Calu3 (cell line): ENCODE measurements around the gene NEURL4. TPM values are rescaled to one million over a fixed set of nuclear protein-coding genes. Genes with fewer than 3 reads are reported as not detected.
A peak's percentile ranks its signal among the peaks of the same experiment; 100 is the strongest.

ENCODE experiments used
- BruUV-seq: library from RNA; stranded (reverse); fragments of 400-500 nt; replicated peaks from 2 replicates; lab custom pipeline; 2021; lab: Mats Ljungman, UMichigan
- CTCF ChIA-PET: fragments of 300-600 bp; sonication (Branson Sonifier 250); formaldehyde crosslinking; loops from one replicate; lab custom pipeline; 2022; ENCODE audit warnings: antibody characterized with exemption; lab: Charles Lee
- DNase-seq: peaks from one replicate; pipeline ENCODE4 v3.0.0; 2022
- H3K27ac Mint-ChIP-seq: one replicate; pipeline ENCODE4 v1.8.0; 2022; ENCODE audit warnings: mixed read lengths; ENCODE audit not compliant: unreplicated experiment
- H3K27me3 Mint-ChIP-seq: one replicate; pipeline ENCODE4 v1.8.0; 2022; ENCODE audit warnings: mixed read lengths; ENCODE audit not compliant: unreplicated experiment
- H3K36me3 Mint-ChIP-seq: one replicate; pipeline ENCODE4 v1.8.0; 2022; ENCODE audit warnings: mild to moderate bottlenecking, moderate library complexity, mixed read lengths; ENCODE audit not compliant: insufficient read depth, unreplicated experiment
- H3K4me1 Mint-ChIP-seq: one replicate; pipeline ENCODE4 v1.8.0; 2022; ENCODE audit warnings: mild to moderate bottlenecking, low read depth, mixed read lengths; ENCODE audit not compliant: unreplicated experiment
- H3K4me3 Mint-ChIP-seq: one replicate; pipeline ENCODE4 v1.8.0; 2022; ENCODE audit warnings: mild to moderate bottlenecking, low read depth, moderate library complexity, mixed read lengths; ENCODE audit not compliant: unreplicated experiment
- H3K9me3 Mint-ChIP-seq: one replicate; pipeline ENCODE4 v1.8.0; 2022; ENCODE audit warnings: low read depth, mixed read lengths; ENCODE audit not compliant: unreplicated experiment
- intact Hi-C: fragments of 100-400 bp; cut with micrococcal nuclease; formaldehyde crosslinking; loops from one replicate; pipeline ENCODE4 v1.10.0; 2022; ENCODE audit not compliant: unreplicated experiment
- total RNA-seq: library from RNA; stranded (reverse); gene quantifications from 2 replicates; pipeline ENCODE4 v1.2.3, GENCODE V29; 2022
- TF ChIP-seq, protein P1 (sequence below): fragments of 200-600 bp; IDR thresholded peaks from one replicate; pipeline ENCODE4 v1.8.0; 2022; ENCODE audit warnings: antibody characterized with exemption; ENCODE audit not compliant: unreplicated experiment

NEURL4 gene
- total RNA-seq, 1 experiment from 2014 or later, result 31.9 TPM

DNA sequence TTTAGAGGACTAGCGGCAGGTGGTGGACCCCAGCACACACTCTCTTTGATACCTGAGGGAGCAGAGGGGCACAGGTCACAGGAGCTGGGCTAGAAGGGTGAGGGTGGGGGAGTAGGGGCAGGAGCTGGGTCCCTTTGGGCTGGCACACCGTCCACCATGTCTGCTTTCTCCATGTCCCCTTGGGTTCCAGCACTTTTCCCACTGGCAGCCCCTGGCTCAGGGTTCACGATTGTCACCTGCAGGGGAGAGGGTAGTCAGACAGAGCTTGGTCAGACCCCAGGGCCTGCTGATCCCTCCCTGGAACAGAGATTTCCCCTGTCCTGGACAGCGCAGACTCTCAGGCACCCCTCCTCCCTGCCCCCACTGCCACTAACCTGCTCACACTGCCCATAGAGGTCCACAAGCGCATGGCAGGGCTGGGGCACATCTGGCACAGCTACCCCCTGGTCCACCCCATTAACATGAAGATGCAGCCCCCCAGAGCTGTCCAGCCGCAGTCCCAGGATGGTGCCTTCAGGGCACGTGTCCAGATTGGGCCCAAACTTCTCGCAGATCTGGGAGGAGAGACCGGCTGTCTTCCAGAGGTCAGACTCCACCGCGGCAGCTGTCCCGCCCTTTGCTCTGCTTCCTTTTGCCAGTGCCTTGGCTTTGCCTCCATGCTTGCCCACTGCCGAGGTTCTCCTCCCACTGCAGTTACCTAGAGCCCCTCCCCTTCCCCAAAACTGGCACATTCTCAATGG lies 10.8 kb downstream of the NEURL4 start:
- intact Hi-C loops, result no loop called here
- H3K9me3 Mint-ChIP-seq, result no peaks in the 10 kb centered on the region
- peaks cover 60% of the 10 kb centered on the region for H3K36me3 Mint-ChIP-seq
- BruUV-seq, result no TSS peak
- H3K27me3 Mint-ChIP-seq, result no peaks in the 10 kb centered on the region
- H3K4me3 Mint-ChIP-seq, result no peak overlapping the region
- CTCF ChIA-PET, result no interaction called here
- no peak for DNase-seq
- TF ChIP-seq, protein P1, sequence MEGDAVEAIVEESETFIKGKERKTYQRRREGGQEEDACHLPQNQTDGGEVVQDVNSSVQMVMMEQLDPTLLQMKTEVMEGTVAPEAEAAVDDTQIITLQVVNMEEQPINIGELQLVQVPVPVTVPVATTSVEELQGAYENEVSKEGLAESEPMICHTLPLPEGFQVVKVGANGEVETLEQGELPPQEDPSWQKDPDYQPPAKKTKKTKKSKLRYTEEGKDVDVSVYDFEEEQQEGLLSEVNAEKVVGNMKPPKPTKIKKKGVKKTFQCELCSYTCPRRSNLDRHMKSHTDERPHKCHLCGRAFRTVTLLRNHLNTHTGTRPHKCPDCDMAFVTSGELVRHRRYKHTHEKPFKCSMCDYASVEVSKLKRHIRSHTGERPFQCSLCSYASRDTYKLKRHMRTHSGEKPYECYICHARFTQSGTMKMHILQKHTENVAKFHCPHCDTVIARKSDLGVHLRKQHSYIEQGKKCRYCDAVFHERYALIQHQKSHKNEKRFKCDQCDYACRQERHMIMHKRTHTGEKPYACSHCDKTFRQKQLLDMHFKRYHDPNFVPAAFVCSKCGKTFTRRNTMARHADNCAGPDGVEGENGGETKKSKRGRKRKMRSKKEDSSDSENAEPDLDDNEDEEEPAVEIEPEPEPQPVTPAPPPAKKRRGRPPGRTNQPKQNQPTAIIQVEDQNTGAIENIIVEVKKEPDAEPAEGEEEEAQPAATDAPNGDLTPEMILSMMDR, result no peak
- H3K4me1 Mint-ChIP-seq, result peaks cover 8% of the 10 kb centered on the region
- H3K27ac Mint-ChIP-seq, result no peak overlapping the region

DNA sequence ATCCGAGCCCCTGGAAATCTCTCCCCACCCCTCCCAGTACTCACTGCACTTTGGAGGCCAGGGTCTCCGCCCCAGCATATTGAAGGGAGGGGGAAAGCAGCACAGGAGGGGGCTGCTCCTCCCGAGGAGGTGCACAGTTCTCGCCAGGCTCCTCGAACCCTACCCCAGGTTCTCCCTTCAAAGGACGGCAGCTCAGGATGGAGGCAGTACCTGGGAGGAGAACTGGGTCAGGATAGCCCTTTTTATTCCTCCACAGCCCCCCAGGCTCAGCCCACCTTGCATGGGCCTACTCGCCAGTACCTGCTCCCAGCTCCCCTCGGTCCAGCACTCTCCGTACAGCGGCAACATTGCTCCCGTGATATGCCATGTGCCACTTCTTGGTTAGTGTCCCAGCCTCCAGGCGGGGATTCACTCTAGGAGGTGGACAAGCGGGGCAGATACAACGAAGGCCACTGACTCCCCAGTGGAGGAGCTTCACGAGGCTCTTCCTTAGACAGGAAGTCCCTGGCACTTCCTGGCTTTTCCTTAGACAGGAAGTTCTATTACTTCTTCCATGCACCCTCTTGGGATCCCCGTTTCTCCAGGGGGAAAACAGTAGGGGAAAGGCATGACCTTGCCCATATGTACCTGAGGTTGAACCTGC lies 11.9 kb downstream of the NEURL4 start:
- BruUV-seq, result no TSS peak
- intact Hi-C loops, result no loop called here
- Mint-ChIP-seq H3K27ac (peak overlapping the region; percentile 56), H3K4me3 (peak overlapping the region; percentile 34), H3K4me1 (peaks cover 8% of the 10 kb centered on the region), H3K27me3 (no peaks in the 10 kb centered on the region), H3K36me3 (peaks cover 70% of the 10 kb centered on the region), H3K9me3 (no peaks in the 10 kb centered on the region)
- TF ChIP-seq, protein P1, result no peak
- CTCF ChIA-PET, result no interaction called here
- DNase-seq, result no peak

DNA sequence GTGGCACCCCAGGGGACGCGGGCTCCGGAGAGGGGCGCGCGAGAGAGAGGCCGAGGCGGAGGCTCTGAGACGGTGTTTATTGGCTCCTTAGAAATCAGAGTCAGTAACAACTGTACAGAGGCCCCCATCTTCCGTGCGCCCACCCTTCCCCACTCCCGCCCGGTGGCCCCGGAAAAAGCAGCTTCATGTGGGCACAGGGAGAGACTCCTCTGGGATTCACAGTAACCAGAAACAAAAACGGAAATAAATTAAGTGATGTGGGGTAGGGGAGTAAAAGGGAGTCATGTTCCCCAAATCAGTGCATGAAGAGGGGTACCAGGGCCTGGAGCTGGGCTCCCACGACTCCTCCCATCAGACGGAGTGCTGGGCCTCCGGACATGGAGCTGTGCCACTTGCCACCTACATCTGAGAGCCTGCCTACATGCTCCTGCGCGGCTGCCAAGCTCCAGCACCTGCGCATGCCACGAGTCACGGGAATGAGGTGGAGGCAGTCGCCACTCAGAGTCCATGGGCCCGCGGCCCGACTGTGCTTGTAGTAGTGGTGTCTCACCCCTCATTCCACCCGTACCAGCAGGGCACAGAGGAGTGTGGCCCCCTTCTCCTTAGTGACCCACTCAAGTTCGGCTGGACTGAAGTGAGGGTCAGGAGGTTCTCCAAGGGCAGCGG lies 13.4 kb downstream of the NEURL4 start:
- H3K27ac Mint-ChIP-seq, result peak overlapping the region; percentile 86
- BruUV-seq, result no TSS peak
- no peak for DNase-seq

More for the DNA sequence above, 13.4 kb downstream of the NEURL4 start:
- TF ChIP-seq, protein P1, result no peak
- CTCF ChIA-PET, result no interaction called here
- Mint-ChIP-seq H3K27me3 (no peaks in the 10 kb centered on the region), H3K4me3 (peak overlapping the region; percentile 82), H3K4me1 (peaks cover 20% of the 10 kb centered on the region), H3K36me3 (peaks cover 76% of the 10 kb centered on the region), H3K9me3 (no peaks in the 10 kb centered on the region)
- intact Hi-C loops, result no loop called here
